Right ventricle myocardium superior (tissue), 1 donor: ENCODE results near the gene BLID. TPM values are rescaled to one million over a fixed set of nuclear protein-coding genes. Genes with fewer than 3 reads are reported as not detected.

Experiments
- microRNA-seq: library from miRNA; unstranded; fragments of <30 nt; microRNA quantifications from one replicate; pipeline ENCODE4 v1.2.0, GENCODE V29; 2020
- total RNA-seq: library from RNA; stranded (reverse); fragmentation: NEBNext Ultra II Directional; extraction: Animal tissue kit (Norgen Biotek cat#: 25700); gene quantifications from one replicate; pipeline ENCODE4 v1.2.1, GENCODE V29; 2021
- donor health status: DM: no; HTN: yes; CAD: no; lungs with severe emphysema.

BLID gene
- total RNA-seq, 1 donor from 2014 or later, result 0.35 TPM

Small RNA genes lying within 50 kb of the gene (microRNA-seq; reads per million reads assigned to microRNA genes)
- gene MIR100 (31,623 reads per million, percentile 98 among the genes with 10 or more reads in this experiment), gene MIR125B1 (168 reads per million, percentile 60 among the genes with 10 or more reads in this experiment), gene MIRLET7A2 (150 reads per million, percentile 58 among the genes with 10 or more reads in this experiment)
